HL-60/S4 (cell line): ENCODE data around the gene GRAMD1B.

Experiments used
- in situ Hi-C: fragments of 300-500 bp; cut with MboI; formaldehyde crosslinking; loops from 2 replicates; pipeline ENCODE4 v1.14.3; 2022; ENCODE audit warnings: low sequenced_read_pairs

GRAMD1B gene

DNA sequence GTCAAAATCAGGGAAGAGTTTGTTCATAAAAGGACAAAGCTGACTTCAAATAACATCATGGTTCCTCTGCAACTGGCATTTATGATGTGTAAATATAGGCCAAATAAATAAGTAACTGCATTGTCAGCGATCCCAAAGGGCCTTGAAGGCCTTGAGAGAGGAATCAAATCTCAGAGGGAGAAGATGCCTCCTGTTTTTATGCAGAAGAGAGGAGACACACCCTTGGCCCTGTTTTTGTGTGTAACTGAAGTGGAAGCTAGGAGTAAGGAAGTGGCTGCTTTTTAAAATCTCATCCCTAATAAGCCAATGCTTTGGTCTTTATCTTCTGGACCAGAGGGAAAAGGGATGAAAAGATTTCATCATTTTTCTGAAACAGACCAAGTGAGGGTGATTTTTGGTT lies 240.0 kb downstream of the GRAMD1B start:
- in situ Hi-C loops, result no loop called here

DNA sequence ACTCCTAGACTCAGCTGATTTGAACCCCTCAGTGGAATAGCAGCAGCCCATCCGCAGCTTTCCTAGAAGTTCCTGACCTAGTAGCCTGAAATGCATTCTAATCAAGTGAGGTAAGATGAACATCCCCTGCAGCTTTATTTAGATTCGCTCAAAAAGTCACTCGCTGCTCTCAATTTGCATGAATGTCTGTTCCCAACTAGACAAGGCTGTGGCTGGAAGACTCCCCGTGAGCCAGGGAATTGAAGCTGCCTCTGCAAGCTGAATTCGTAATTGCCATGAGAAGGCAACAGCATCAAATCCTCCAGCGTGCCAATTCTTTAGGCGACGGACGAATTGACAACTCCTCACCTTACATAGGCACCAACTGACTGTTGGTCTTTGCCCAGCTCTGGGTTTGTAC lies 241.5 kb downstream of the GRAMD1B start:
- in situ Hi-C loops, result no loop called here

DNA sequence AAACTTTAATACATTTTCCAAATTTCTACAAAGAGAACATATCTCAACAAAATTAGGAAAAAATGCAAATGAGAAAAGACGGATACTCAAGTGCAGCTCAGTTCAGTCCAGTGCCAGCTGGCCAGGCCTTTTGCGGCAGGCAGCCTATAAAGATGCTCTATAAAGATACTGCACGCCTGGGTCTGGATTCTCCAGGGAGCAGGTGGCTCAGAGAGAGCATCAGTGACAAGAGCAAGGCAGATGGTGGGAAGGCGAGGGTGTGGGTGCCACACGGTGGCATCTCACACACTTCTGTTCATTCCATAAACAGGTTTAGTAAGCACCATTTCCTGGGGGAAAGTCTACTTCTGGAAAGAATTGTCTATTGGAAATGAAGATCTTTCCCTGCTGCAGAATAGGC lies 242.5 kb downstream of the GRAMD1B start:
- in situ Hi-C loops, result no loop called here

DNA sequence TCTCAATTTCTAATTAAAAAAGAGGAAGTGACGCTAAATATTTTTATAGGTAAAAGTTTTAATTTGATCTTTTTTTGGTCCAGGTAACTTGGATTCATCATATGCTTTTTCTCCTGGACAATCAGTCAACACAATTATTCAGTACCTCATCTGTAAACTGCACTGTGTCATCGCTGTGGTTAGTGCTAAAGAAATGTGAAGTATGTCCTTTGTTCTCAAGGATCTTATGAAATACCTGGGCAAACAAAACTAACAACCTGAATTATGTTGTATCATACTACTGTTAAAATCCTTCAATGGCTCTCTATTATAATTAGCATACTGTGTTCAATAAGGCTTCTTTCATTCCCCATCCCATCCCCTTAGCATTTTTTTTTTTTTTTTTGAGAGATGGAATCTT lies 244.2 kb downstream of the GRAMD1B start:
- in situ Hi-C loops, result no loop called here
